ENCODE results near the gene GPC6.

DNA sequence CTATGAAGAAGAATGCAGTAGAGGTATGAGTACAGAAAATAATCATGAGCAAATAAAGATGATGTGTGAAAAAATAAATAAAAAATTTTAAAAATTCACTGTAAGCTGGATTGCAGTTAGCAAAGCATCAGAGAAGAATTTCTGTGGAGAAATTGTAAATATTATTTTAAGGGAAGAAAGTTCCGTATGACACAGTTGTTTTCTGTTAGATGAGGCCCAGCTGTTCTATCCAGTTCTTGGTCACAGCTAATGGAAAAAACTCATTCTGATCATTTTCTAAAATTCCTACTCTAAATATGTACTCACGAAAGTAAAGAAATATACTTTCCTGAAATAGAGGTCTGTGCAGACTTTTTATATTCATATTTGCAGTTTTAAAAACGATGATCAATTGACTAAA is 674.1 kb downstream of the GPC6 start:
- TF ChIP-seq EZH2phosphoT487 (IDR thresholded peaks at IDR 0.05; ENCODE audit: borderline replicate concordance), result no peak
- TF ChIP-seq, protein P1, sequence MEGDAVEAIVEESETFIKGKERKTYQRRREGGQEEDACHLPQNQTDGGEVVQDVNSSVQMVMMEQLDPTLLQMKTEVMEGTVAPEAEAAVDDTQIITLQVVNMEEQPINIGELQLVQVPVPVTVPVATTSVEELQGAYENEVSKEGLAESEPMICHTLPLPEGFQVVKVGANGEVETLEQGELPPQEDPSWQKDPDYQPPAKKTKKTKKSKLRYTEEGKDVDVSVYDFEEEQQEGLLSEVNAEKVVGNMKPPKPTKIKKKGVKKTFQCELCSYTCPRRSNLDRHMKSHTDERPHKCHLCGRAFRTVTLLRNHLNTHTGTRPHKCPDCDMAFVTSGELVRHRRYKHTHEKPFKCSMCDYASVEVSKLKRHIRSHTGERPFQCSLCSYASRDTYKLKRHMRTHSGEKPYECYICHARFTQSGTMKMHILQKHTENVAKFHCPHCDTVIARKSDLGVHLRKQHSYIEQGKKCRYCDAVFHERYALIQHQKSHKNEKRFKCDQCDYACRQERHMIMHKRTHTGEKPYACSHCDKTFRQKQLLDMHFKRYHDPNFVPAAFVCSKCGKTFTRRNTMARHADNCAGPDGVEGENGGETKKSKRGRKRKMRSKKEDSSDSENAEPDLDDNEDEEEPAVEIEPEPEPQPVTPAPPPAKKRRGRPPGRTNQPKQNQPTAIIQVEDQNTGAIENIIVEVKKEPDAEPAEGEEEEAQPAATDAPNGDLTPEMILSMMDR (conservative IDR thresholded peaks at IDR 0.05; ENCODE audit: low read length), result no peak
